Lower leg skin (tissue), 3 donors: Measurements from ENCODE around the gene CD63.

Experiments used
- POLR2A ChIP-seq, 2 donors: fragments of 450-650 bp; IDR thresholded peaks; one replicate each; pipeline ENCODE4 v1.6.1; 2016 to 2017; ENCODE audit warnings: antibody characterized with exemption in 2 of 2, mild to moderate bottlenecking in 1 of 2, moderate library complexity in 1 of 2
- TF ChIP-seq, protein P1 (sequence below), 3 donors: fragments of 450-650 bp; IDR thresholded peaks; one replicate each; pipeline ENCODE4 v1.5.1; 2016; ENCODE audit warnings: antibody characterized with exemption in 3 of 3, mild to moderate bottlenecking in 3 of 3, moderate library complexity in 2 of 3

DNA sequence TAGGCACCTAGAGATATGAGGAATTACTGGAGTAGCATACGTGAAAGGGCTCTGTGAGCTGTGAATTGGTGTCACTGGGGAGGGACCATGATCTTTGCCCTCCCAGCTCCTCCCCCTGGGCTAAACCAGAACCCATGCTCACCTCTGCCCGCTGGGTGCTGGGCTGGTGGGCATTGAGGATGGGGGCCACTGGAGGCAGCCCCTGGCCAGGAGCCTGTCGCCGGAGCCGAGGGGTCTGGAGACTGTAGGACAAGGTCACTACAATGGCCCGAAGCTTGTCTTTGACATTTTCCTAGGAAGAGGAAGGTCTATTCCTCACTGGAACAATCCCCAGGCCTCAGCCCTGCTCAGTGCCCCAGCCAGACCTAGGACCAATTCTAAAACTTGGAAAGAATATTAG lies 32.7 kb downstream of the CD63 start:
- TF ChIP-seq, protein P1, sequence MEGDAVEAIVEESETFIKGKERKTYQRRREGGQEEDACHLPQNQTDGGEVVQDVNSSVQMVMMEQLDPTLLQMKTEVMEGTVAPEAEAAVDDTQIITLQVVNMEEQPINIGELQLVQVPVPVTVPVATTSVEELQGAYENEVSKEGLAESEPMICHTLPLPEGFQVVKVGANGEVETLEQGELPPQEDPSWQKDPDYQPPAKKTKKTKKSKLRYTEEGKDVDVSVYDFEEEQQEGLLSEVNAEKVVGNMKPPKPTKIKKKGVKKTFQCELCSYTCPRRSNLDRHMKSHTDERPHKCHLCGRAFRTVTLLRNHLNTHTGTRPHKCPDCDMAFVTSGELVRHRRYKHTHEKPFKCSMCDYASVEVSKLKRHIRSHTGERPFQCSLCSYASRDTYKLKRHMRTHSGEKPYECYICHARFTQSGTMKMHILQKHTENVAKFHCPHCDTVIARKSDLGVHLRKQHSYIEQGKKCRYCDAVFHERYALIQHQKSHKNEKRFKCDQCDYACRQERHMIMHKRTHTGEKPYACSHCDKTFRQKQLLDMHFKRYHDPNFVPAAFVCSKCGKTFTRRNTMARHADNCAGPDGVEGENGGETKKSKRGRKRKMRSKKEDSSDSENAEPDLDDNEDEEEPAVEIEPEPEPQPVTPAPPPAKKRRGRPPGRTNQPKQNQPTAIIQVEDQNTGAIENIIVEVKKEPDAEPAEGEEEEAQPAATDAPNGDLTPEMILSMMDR (IDR thresholded peaks at IDR 0.05) = no peak
- TF ChIP-seq POLR2A (IDR thresholded peaks at IDR 0.05) = no peak
